Measurements from ENCODE around the gene SYK. TPM values are rescaled to one million over a fixed set of nuclear protein-coding genes. Genes with fewer than 3 reads are reported as not detected.

SYK gene
- total RNA-seq, 1 donor: not detected

DNA sequence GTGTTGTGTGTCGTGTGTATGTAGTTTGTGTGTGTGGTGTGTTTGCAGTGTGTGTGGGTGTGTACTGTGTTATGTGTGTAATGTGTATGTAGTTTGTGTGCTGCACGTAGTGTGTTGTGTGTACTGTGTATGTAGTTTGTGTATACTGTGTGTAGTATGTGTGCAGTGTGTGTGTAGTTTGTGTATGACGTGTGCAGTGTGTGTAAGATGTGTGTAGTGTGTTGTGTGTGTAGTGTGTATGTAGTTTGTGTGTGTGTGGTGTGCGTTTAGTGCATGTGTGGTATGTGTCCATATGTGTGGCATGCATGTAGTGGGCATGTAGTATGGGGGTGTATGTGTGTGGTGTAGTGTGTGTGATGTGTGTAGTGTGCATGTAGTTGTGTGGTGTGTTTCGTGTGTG, 39.6 kb downstream of the SYK start:
- TF ChIP-seq, protein P1, sequence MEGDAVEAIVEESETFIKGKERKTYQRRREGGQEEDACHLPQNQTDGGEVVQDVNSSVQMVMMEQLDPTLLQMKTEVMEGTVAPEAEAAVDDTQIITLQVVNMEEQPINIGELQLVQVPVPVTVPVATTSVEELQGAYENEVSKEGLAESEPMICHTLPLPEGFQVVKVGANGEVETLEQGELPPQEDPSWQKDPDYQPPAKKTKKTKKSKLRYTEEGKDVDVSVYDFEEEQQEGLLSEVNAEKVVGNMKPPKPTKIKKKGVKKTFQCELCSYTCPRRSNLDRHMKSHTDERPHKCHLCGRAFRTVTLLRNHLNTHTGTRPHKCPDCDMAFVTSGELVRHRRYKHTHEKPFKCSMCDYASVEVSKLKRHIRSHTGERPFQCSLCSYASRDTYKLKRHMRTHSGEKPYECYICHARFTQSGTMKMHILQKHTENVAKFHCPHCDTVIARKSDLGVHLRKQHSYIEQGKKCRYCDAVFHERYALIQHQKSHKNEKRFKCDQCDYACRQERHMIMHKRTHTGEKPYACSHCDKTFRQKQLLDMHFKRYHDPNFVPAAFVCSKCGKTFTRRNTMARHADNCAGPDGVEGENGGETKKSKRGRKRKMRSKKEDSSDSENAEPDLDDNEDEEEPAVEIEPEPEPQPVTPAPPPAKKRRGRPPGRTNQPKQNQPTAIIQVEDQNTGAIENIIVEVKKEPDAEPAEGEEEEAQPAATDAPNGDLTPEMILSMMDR (IDR thresholded peaks at IDR 0.05; ENCODE audit: insufficient read depth, low read depth, low read length): no peak
- no peak overlapping the region for H3K4me3 ChIP-seq (ENCODE audit: low read depth, low read length)
- no peak for DNase-seq (ENCODE audit: low read depth)

DNA sequence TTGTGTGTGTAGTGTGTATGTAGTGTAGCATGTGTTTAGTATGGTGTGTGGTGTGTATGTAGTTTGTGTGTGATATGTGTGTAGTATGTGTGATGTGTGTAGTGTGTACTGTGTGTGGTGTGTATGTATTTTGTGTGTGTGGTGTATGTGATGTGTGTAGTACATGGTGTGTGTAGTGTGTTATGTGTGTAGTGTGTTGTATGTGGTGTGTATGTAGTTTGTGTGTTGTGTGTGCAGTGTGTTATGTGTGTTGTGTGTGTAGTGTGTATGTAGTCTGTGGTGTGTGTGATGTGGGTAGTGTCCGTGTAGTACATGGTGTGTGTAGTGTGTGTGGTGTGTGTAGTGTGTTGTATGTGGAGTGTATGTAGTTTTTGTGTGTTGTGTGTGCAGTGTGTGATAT, 40.0 kb downstream of the SYK start:
- no peak overlapping the region for H3K4me3 ChIP-seq (ENCODE audit: low read depth, low read length)
- TF ChIP-seq, protein P1 (IDR thresholded peaks at IDR 0.05; ENCODE audit: insufficient read depth, low read depth, low read length): no peak
- DNase-seq (ENCODE audit: low read depth): no peak

DNA sequence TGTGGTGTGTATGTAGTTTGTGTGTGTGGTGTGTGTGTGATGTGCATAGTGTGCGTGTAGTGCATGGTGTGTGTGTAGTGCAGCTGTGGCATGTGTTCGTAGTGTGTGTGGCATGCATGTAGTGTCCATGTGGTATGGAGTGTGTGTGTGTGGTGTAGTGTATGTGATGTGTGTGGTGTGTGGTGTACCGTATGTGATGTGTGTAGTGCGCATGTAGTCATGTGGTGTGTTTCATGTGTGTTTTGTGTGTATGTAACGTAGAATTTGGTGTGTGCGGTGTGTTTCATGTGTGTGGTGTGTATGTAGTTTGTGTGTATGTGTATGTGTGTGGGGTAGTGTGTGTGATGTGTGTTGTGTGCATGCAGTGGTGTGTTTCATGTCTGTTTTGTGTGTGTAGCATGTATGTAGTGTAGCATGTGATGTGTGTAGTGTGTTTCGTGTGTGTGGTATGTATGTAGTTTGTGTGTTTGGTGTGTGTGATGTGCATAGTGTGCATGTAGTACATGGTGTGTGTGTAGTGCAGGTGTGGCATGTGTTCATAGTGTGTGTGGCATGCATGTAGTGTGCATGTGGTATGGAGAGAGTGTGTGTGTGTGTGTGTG, 40.7 kb downstream of the SYK start:
- TF ChIP-seq, protein P1 (IDR thresholded peaks at IDR 0.05; ENCODE audit: insufficient read depth, low read depth, low read length): no peak
- DNase-seq (ENCODE audit: low read depth): no peak
- no peak overlapping the region for H3K4me3 ChIP-seq (ENCODE audit: low read depth, low read length)

DNA sequence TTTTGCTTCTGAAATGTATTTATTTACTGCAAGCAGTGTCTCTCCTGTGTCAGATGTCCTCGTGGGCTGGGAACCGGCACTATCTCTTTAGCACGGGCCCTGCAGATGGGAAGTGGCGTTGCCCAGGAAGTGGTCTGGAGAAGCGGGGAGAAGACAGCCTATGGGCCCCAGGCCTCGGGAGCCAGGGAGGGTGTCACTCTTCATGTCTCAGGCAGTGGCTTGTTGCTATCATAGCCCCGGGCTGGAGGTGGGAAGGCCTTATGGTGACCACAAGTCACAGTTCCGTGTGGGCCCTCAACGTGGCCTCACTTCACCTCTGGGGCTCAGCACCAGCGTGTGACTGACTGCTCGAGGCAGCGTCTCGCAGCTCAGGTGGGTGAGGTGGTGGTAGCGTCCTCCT, 41.4 kb downstream of the SYK start:
- TF ChIP-seq, protein P1 (IDR thresholded peaks at IDR 0.05; ENCODE audit: insufficient read depth, low read depth, low read length): no peak
- DNase-seq (ENCODE audit: low read depth): no peak

DNA sequence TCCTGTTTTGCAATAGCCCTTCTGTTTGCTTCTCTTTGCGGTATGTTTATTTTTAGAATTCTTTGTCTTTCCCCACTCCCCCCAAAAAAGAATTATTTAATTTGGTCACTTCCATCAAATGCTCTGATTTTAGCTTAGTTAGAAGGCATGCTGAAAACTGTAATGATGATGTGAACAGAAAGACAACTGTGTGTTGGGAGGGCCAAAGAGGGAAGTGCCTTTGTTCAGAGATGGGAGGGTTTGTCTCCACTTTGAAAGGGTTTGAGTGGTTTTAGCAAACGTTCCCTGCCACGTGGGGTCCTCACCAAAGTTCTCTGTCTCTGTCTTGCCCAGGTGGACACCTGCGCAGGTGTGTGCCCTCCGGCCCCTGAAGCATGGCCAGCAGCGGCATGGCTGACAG, 41.9 kb downstream of the SYK start:
- no peak for DNase-seq (ENCODE audit: low read depth)
- TF ChIP-seq, protein P1 (IDR thresholded peaks at IDR 0.05; ENCODE audit: insufficient read depth, low read depth, low read length): no peak

More for the DNA sequence above, 41.4 kb downstream of the SYK start:
- no peak overlapping the region for H3K4me3 ChIP-seq (ENCODE audit: low read depth, low read length)

DNA sequence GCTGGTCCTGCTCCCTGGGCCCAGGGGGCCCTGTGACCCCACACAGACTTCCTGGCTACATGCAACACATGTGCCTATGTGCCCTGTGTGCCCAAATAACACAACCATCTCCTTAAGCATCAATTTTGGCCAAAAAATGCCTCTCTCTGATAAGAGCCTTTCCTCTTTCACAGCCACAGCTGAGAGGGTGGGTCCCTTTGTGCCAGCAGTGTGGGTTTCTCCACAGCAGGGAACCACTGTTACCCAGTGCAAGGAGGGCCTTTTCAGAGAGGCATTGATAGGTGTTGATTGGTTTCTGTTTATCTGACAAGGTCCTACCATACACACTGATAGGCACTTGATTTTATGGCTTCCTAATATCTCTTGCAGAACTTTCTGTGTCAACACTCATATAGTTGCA, 42.7 kb downstream of the SYK start:
- no peak for DNase-seq (ENCODE audit: low read depth)
- H3K4me3 ChIP-seq (ENCODE audit: low read depth, low read length): no peak overlapping the region
- TF ChIP-seq, protein P1 (IDR thresholded peaks at IDR 0.05; ENCODE audit: insufficient read depth, low read depth, low read length): no peak

More for the DNA sequence above, 41.9 kb downstream of the SYK start:
- no peak overlapping the region for H3K4me3 ChIP-seq (ENCODE audit: low read depth, low read length)

Measured in fibroblast of villous mesenchyme (primary cell).